Measurements from ENCODE around the gene GALNTL6.
"Not testable (repeated sequence)": the region's sequence is repeated elsewhere in the genome, so short reads cannot be mapped to it uniquely, and the experiment has no call there.

Gene GALNTL6

DNA sequence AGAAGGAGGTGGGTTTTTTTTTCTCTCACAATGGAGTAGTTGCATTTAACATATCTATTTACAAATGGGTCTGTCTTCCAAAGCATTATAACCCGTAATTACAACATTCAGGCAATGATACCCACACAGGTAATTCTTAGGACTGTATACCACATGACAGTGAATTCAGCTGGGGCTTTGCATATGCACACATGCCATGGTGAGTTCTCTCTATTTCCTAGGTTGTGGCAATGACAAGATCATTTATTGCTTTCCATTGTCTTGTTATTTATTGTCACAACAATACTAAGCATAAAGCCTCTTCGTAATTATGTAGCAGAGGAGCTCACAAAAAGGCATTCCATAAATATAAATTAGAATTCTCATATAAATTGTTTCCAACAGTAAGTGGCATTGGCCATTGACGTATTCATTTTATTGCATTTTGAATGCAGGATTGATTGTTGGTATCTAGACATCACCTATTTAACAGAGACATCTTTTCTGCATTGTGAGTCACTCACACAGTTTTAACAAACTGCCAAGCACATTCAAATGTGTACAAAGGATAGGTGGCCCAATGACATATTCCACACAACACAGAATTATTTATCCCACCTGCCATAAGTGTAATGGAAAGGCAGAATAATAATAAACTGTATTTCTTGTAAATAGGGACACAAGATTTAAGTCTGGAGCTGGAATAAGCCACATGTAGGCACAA, 964.7 kb downstream of the GALNTL6 start:
- no peak for DNase-seq

DNA sequence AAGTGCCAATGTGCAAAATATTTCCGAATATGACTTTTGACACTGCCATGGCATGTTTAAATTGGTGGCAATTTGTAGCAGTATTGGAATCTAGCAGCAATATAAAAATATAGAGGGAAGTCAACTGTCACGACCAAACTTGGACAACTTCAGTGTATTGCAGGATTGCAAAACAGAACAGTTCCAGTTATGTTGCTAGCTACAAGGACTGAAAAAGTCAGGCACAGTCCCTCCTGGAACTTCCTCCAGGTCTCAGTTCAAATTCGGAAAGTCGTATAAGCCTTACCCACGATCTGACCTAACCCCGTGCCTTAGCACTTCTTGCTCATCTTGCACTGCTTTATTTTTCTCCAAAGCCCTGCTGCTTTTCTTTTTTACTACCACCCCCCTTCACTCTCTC, 965.4 kb downstream of the GALNTL6 start:
- no peak for DNase-seq

DNA sequence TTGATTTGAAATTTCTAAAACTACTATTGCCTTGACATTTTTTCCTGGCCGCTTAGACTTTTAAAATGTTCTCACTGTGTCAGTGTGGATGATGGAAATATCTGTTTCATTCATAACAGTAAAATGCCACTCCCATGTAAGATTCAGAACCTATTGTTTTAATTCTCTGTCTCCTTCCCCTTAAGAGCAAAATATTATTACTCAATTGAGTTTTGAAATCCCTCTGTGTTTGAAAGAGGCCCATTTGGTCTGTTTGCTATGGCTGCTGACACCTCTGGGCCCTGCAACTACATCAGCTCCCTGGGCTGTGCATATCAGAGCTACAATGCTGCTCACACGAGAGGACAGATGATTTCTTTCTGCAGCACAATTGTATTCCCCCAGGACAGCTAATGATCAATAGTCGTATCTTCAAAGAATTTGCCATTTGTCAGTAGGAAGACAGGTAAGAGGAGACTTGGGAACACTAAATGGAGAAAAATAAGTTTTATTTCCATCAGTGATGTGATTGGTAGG, 967.4 kb downstream of the GALNTL6 start:
- no peak for DNase-seq

DNA sequence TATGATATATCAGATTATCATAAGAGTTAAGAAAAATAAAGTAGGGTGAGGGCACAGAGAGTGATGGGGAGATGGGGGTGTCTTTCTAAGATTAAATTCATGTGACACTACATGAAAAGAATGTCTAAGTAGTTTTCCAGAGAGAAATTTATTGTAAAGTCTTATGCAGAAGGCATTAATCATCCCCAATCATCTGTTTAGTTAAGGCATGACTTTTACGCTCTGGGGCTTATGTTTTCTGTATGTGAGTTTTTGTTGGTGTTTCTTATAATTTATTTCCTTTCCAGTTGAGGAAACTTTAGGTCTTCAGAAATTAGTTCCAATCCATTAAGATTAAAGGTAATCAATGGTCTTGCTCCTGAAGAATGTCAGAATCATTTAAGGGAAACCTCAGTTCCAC, 972.4 kb downstream of the GALNTL6 start:
- no peak for DNase-seq

DNA sequence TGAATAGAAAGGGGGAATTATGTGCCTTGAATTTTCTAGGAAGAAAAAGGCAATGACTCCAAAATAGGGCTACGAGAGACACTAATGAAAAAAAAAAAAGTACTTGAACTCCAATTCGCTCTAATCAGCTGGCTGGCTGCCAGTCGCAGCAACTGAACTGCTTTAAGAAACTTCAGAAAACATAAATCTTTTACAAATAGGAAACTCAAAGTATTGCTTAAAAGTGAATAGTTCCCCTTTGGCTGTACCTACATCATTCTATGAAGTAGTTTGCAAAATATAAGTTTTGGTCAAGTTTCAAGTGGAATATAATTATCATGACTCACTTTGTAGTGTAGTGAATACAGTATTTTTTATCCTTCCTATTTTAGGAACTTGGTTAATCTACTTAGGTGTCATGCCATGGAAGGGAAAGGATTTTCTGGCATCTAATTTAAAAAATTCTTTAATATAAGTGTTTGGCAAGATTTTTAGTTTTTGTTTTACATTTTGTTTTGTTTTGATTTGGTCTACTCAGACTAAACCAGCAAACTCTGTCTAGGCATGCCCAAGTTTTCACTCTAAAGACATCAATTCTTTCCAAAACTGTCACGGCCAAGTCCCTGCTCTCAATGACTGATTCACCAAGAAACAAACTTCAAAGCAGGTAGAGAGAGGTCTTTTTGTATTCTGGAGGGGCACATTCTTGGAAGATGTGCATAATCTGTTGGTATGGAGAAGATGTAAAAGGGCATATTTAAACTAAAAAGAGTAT, 973.0 kb downstream of the GALNTL6 start:
- no peak for DNase-seq

DNA sequence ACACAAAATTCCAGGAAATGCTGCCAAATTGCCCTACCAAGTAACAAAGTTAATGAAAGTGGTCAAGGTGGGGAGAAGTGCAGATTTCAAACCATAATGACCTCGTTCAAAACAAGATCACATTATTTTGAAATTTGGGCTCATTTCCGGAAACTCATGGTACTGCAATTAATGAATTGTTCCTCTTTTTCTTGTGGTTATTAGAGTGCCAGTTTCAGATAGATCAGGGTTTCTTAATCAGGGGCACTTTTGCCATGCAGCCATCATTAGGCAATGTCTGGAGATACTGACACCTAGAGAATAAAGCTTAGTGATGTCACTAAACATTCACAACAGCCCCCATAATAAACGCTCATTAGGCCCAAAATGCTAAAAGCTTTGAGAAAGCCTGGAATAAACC, 973.9 kb downstream of the GALNTL6 start:
- no peak for DNase-seq

DNA sequence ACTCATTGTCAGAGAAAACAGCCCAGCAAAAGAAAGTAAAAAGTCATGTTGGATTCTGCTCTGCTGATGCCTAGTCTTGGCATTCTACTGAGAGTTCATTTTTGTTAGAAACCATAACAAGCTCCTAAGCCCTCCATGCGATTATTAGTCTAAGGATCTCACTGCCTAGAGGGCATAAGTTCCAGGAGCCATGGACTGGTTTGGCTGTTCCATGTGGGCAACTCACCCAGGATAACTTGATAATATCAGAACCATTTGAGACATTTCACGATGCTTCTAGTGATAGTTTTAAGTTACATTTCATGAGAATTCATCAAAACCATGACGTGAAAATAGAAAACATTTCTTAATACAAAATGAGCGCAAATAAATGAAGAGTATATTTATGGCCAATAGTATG, 978.6 kb downstream of the GALNTL6 start:
- DNase-seq = no peak

DNA sequence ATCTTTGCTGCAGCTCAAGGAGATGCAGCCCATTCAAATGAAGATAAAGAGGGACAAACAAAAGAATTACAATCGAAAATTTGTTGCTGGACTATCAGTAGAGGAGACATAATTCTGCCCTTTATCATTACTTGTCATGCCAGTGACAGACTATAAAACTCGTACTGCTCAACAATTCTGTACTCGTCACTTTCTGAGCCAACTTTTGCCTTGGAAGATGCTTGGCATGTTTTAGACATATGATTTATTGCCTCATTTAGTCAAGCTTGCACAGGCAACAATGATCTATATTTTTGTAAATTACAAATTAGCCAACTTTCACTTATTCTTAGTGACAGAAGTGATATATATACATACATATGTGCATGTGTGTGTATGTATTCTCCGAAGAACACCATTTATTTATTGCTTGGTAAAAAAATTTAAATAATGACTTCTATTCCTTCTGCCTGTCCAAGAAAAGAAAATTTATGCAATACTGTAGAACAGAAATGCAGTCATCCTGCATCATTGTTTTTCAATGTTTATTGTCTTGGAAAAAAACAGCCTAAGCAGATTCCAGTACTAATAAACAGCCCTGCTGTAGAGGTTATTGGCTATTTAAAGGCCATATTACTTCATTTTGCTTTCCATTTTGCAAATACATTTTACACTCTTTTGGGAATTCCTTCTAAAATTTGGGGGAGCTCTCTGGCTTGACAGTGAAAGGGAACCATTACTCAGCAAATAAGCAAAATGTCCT, 980.5 kb downstream of the GALNTL6 start:
- DNase-seq = no peak

DNA sequence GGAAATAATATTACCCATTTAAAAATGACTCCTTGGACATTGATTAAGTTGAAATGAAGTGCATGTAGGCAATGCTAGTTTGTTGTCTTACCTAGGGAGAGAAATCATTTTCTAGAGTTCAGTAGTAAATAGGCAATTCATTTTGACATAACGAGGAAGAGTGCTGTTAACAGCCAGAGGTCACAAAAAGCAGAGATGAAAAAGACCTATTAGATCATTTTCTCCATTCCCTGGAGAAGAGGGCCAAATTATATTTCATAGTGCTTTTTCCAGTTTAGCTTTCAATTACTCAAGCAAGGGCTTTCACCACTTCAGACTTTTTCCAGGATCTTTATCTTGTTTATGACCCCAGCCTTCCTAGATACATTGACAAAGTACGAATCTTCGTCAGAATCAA, 981.1 kb downstream of the GALNTL6 start:
- no peak for DNase-seq

DNA sequence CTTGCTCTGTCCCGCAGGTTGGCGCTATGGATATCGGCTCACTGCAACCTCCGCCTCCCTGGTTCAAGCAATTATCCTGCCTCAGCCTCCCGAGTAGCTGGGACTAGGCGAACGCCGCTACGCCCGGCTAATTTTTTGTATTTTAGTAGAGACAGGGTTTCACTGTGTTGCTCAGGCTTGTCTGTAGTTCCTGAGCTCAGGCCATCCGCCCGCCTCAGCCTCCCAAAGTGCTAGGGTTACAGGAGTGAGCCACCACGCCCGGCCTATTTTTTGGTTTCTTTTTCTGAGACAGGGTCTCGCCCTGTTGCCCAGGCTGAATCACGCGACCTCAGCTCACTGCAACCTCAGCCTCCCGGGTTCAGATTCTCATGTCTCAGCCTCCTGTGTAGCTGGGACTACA, 984.1 kb downstream of the GALNTL6 start:
- DNase-seq = not testable (repeated sequence)

DNA sequence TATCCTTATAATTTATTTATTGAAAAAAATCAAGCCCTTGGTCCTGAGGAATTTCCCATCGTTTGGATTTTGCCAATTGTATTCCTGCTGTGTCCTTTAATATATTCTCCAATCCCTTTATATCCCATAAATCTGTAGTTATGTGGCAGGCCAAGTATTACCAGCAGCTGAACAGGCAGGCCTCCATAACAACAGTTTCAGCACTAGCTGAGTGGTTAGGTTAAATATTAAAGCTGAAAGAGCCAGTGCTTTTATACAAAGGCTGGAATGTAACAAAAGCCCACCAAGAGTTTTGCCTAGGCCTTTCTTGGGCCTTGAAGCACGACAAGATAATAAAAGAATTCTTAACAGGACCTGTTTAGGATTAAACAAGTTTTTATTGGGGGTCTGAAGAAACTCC, 988.8 kb downstream of the GALNTL6 start:
- DNase-seq = no peak

DNA sequence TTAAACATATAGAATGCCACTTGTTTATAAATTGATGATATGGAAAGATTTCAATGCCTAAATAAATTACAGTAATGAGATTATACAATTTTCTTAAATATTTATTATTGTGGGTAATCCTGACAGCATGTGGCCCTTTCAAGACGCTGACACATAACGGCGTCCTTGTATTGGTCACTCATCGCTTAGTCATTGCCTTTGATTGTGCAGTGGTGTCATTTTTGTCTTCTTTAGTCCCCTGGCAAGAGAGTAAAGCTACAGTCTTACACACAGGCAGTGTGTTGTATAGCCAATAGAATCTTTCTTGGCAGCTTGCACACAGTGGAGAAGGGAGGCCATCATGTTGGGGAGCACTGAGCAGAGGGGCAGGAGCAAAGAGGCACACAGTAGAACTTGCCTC, 993.6 kb downstream of the GALNTL6 start:
- DNase-seq = no peak

DNA sequence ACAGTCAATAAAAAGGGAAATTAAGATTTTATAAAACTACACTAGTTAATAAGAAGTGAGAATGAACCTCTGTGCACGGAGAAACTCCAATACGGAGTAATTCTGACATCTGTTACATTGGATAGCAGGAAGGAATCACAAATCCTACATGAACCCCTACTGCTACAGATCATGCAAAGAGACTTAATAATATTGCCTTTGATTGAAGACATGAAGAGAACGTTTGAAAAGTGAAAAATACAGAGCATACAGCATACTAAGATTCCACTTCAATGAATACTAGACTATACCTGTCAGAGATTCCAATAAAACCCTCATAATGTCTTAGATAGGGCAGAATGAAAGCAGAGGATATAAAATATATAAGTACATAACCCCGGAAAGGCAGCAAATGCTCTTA, 995.0 kb downstream of the GALNTL6 start:
- no peak for DNase-seq

DNA sequence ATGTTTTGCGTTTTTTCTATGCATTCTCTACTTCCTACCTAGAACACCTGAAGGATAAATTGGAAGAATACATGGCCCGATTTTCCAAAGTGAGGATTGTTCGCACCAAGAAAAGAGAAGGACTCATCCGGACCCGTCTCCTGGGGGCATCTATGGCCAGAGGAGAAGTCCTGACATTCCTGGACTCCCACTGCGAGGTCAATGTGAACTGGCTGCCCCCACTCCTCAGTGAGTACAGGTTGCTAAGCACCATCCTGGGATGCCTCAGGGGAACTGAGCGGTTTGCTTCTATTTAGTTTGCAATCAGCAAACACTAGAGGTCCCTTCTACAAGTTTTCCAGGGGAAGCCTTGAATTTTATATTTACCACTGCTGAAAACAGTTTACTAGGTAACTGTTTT, 996.1 kb downstream of the GALNTL6 start:
- no peak for DNase-seq

DNA sequence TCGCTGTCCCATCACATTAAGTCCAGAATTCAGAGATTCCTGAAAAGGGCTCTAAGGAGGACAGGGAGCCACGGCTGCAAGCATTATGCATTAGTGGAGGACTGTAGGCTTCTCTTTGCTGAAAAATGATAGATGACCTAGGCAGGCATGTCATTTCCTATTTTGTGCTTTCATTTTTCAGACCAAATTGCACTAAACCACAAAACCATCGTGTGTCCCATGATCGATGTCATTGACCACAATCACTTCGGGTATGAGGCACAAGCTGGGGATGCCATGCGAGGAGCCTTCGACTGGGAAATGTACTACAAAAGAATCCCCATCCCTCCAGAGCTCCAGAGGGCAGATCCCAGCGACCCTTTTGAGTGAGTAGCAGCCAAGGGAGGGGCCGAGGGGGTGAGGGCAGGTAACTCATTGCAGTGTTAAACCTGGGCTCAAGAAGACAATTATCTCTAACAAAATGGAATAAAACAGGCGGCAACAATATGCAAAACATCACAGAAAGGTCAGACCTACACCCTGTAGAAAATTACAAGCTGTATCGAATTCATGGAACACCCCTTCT, 1000.2 kb downstream of the GALNTL6 start:
- DNase-seq = no peak

DNA sequence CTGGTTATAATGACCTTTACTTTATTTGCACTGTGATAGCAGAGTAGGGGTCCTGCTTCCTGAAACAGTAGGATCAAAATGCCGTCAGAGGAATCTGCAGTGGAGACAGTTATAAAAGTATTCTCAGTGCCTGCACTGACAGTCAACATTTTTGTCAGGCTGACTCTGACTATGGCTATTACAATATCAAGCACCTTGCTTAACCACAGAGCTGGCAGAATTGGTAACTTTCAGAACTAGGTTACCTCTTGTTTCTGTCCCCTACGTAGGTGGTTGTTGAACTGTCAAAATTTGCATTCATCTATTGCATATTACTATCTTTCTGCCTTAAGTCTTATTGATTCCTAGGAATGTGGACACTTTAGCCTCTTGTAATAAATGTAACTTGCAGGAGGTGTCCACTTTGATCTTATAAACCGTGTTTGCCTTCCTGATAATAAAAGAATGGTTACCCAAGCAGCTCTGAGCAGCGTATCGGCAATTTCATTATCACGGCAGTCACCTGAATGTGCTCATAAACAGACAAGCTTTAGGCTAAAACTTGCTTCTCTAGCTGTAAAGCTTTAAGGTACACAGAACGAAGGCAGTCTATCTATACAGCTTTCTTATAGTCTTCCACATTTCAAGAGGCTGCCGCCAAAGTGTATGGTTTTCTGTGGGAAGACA, 1002.4 kb downstream of the GALNTL6 start:
- no peak for DNase-seq

DNA sequence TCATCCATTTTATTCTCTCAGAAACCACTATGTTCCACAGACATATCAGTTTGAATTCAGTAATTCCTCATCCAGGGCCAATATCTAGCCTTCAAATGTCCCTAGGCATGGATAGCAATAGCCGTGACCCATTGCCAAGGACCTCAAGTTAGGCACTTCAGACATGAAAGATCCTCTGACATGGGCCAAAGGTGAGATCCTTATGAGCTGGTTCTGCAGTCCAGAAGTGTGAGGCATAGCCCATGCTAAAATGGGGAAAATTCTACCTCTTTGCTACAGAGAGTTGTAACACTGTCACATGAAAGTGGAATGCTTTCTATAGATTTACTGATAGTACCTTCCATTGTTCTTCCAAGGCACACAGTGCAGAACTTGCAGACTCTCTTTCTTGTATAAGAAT, 1005.7 kb downstream of the GALNTL6 start:
- no peak for DNase-seq

DNA sequence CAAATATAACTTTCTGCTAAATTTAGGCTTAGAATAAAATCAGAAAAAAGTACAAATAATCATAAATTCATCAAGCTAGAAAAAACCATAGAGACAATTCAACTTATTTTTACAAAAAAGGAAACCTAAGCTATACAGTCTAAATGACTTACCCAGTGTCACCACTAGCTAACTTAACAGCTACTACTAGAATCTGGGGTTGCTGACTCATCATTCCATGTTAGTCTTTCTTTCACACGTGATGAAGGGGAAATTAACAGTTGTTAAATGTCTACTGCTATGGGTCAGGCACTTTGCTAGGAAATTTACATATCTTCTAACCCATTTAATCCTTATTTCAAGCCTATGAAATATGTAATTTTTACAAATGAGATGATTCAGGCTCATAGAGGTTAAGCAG, 1006.1 kb downstream of the GALNTL6 start:
- no peak for DNase-seq

DNA sequence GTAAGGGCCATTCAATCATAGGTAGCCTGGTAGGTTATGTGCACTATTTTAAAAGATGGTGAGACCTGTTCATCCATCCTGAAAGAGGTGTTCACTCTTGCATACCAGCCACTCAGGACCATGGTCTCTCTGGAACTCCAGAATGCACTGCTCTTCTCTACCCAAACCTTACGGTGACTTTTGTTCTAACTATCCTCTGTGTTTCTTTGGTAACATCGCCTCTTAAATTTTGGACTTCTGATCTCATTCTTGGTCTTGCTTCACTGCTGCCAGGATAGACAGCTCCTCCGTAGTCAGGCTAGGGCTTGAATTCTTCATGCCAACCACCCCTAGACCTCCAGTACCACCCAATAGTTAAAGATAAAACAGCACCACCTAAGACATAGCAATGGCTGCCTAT, 1009.1 kb downstream of the GALNTL6 start:
- no peak for DNase-seq

DNA sequence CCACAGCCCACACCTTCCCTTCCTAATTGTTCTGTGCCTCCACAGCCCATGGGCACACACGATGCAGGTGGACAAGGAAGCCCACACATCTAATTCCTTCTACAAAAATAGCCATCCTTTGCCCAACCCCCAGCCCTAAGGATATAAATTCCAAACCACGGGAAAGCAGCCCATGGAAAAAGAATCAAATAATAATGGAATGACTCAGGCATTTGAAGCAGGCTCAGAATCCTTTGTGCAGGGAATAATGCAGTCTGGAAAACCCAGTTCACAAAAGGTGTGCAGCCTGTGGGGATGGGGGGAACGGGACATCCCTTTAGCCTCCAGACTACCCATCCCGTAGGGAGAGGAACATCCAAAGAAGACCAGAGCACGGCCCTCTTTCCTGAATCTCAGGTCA, 1013.1 kb downstream of the GALNTL6 start:
- DNase-seq = no peak

DNA sequence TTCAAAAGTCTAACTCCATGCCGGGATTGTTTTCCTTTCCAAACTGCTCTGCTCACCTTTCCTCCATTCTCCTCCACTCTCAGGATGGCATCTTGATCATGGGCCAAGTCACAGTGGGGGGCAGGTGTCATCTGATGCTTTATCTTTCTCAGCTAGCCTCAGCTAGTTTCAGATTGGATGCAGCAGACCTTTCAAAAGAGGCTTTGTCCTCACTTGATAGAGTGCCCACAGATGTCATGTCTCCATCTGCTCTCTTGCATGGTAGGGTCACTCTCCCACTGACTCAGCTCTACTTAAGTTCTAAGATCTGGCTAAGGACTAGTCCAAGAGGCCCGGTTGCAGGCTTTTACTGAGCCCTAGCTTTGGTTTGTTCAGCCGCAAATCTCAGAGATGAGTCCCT, 1013.7 kb downstream of the GALNTL6 start:
- no peak for DNase-seq

DNA sequence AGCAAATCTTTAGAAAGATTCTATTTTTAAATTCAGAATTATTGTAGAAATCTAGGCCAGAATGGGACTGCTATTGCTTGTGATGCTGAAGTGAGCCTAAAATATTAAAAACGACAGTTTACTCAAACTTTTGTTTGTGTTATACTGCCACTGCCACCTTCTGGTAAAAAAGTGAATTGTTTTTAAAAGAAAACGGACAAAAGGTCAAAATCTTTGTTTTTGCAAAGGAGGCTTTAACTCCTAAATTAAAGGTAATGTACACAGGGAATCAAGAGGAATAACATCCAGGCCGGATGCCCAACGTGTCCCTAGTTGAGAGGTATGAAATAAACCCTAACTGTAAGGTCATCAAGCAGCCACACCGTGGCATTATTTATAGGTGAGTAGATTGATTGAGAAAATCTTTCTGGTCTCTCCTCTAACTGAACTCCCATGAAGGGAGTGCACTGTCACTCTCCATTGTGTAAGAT, 1017.1 kb downstream of the GALNTL6 start:
- no peak for DNase-seq

DNA sequence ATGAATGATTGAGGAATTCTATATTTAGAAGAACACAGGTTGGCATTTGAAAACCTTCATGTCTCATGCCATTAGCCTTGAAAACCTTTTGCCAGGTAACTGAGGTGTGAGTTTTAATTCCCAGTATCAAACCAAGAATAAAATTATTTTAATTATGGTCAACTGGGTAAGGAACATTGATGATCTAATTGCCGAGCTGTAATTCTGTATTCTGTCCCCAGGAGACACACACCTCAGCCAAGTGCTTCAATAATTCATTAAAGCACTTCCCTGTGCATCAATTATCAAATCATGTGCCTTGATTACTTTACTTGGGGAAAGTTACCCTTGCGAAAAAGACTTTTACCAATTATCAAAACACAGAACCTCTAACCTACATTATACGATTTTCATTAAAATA, 1023.5 kb downstream of the GALNTL6 start:
- DNase-seq = no peak
